Esophagus squamous epithelium (tissue), 5 donors: ENCODE data around the gene CLCN7. TPM values are rescaled to one million over a fixed set of nuclear protein-coding genes. Genes with fewer than 3 reads are reported as not detected.

Experiments
- DNase-seq: peaks from one replicate; lab custom pipeline; 2025; lab: John Stamatoyannopoulos, UW
- H3K27ac ChIP-seq, 4 donors: fragments of 200-600 bp; sonication (generic); one replicate each; pipeline ENCODE4 v1.5.1; 2016 to 2019; ENCODE audit warnings: mild to moderate bottlenecking in 1 of 4
- H3K27me3 ChIP-seq, 4 donors: fragments of 200-600 bp; sonication (generic); 1 replicate in 3 of 4; 2 replicates in 1 of 4; pipeline versions ENCODE4 v1.5.1 to v1.6.0; 2017 to 2021; ENCODE audit warnings: antibody characterized with exemption in 1 of 4
- H3K36me3 ChIP-seq, 3 donors: fragments of 200-600 bp; sonication (generic); one replicate each; pipeline ENCODE4 v1.5.1; 2016 to 2019
- H3K4me1 ChIP-seq, 3 donors: fragments of 200-600 bp; sonication (generic); one replicate each; pipeline ENCODE4 v1.5.1; 2017 to 2019
- H3K4me3 ChIP-seq, 4 donors: fragments of 200-600 bp; sonication (generic); 1 replicate in 3 of 4; 2 replicates in 1 of 4; pipeline ENCODE4 v1.5.1; 2016 to 2019; ENCODE audit warnings: mild to moderate bottlenecking in 2 of 4, moderate library complexity in 1 of 4
- H3K9me3 ChIP-seq, 3 donors: fragments of 200-600 bp; sonication (generic); one replicate each; pipeline ENCODE4 v1.5.1; 2016 to 2019
- CTCF ChIP-seq, 6 experiments: fragments of 450-650 bp in 4 of 6; fragments of 200-600 bp in 2 of 6; sonication (generic) in 2 of 6; IDR thresholded peaks; one replicate each; pipeline ENCODE4 v1.5.1; 2016 to 2019; ENCODE audit warnings: antibody characterized with exemption in 6 of 6, mild to moderate bottlenecking in 4 of 6, moderate library complexity in 4 of 6
- POLR2A ChIP-seq, 4 donors: fragments of 450-650 bp; IDR thresholded peaks; one replicate each; pipeline ENCODE4 v1.6.1; 2017; ENCODE audit warnings: antibody characterized with exemption in 4 of 4, mild to moderate bottlenecking in 4 of 4, moderate library complexity in 3 of 4
- WGBS, 2 donors: methylation state at CpG; one replicate each; pipeline ENCODE4 v1.1.5; 2018; 5-methylcytosine and 5-hydroxymethylcytosine counted together
- intact Hi-C: fragments of 100-400 bp; cut with DNase I; formaldehyde crosslinking; loops from one replicate; pipeline ENCODE4 v1.15.0; 2022
- total RNA-seq, 4 donors: library from RNA; depleted of rRNA; stranded (reverse); fragments of >200 nt; gene quantifications; one replicate each; pipeline ENCODE4 v1.1.0, GENCODE V29; 2016
- donor health status: DM: yes; HTN: yes; CAD: no.

Gene CLCN7
- total RNA-seq, 4 donors from 2014 or later: 21.5 to 41.2 (median 33.6) TPM

- H3K36me3 ChIP-seq: peaks cover 0 to 72% (median 4%) of the 10 kb centered on the region in 3 donors
- peaks cover 15 to 41% (median 17%) of the 10 kb centered on the region in 3 donors for H3K4me1 ChIP-seq
- WGBS, 2 donors: 35 to 40% methylated on average over 10 of the region's 11 CpGs
- H3K4me3 ChIP-seq: peak overlapping the region; percentile 2 to 63 (median 47)
- TF ChIP-seq POLR2A (IDR thresholded peaks at IDR 0.05) (no peak), CTCF (IDR thresholded peaks at IDR 0.05) (no peak)
- H3K27me3 ChIP-seq: no peaks in the 10 kb centered on the region
- H3K9me3 ChIP-seq: no peaks in the 10 kb centered on the region
- peak overlapping the region in 3 of 4 donors; percentile 56 to 73 (median 73) for H3K27ac ChIP-seq
- intact Hi-C loops: no loop called here
- DNase-seq: no peak
Measured at GRCh38 chr16:1407753-1408152, 67.1 kb downstream of the CLCN7 start.

GRCh38 chr16:1403733-1404132 is 71.1 kb downstream of the CLCN7 start:
- whole genome bisulfite sequencing, 2 donors: 91 to 94% methylated on average over 11 to 13 of the region's 14 CpGs
- Histone ChIP-seq H3K27me3 (no peaks in the 10 kb centered on the region), H3K4me3 (no peak overlapping the region), H3K9me3 (no peaks in the 10 kb centered on the region), H3K36me3 (peaks cover 11 to 81% (median 34%) of the 10 kb centered on the region in 3 donors), H3K4me1 (peaks cover 9 to 14% (median 13%) of the 10 kb centered on the region in 3 donors), H3K27ac (no peak overlapping the region)
- DNase-seq: no peak
- intact Hi-C loops: no loop called here
- no peak for TF ChIP-seq CTCF (IDR thresholded peaks at IDR 0.05)
- TF ChIP-seq POLR2A (IDR thresholded peaks at IDR 0.05): no peak

- no peak for DNase-seq
- TF ChIP-seq CTCF (IDR thresholded peaks at IDR 0.05) (no peak), POLR2A (IDR thresholded peaks at IDR 0.05) (no peak)
- Histone ChIP-seq H3K4me1 (peaks cover 4 to 7% (median 6%) of the 10 kb centered on the region in 3 donors), H3K27ac (no peak overlapping the region), H3K27me3 (no peaks in the 10 kb centered on the region), H3K36me3 (peaks cover 12 to 88% (median 37%) of the 10 kb centered on the region in 3 donors), H3K4me3 (no peak overlapping the region), H3K9me3 (no peaks in the 10 kb centered on the region)
- WGBS, 2 donors: 90% methylated on average over 4 to 7 of the region's 22 CpGs
- intact Hi-C loops: no loop called here
Measured at GRCh38 chr16:1403036-1403435, 71.8 kb downstream of the CLCN7 start.

GRCh38 chr16:1401758-1402154 is 73.1 kb downstream of the CLCN7 start:
- H3K36me3 ChIP-seq: peaks cover 12 to 91% (median 37%) of the 10 kb centered on the region in 3 donors
- no peaks in the 10 kb centered on the region for H3K9me3 ChIP-seq
- intact Hi-C loops: no loop called here
- H3K27me3 ChIP-seq: no peaks in the 10 kb centered on the region
- 87% methylated on average over 3 to 10 of the region's 13 CpGs for WGBS, 2 donors
- H3K4me1 ChIP-seq: no peaks in the 10 kb centered on the region
- no peak overlapping the region for H3K4me3 ChIP-seq
- TF ChIP-seq POLR2A (IDR thresholded peaks at IDR 0.05): no peak
- no peak for TF ChIP-seq CTCF (IDR thresholded peaks at IDR 0.05)
- DNase-seq: no peak
- H3K27ac ChIP-seq: no peak overlapping the region

GRCh38 chr16:1401061-1401757 is 73.6 kb downstream of the CLCN7 start:
- Histone ChIP-seq H3K27me3 (no peaks in the 10 kb centered on the region), H3K4me3 (no peak overlapping the region), H3K36me3 (peaks cover 12 to 91% (median 37%) of the 10 kb centered on the region in 3 donors), H3K27ac (no peak overlapping the region), H3K4me1 (no peaks in the 10 kb centered on the region), H3K9me3 (no peaks in the 10 kb centered on the region)
- no peak for TF ChIP-seq CTCF (IDR thresholded peaks at IDR 0.05)
- no peak for TF ChIP-seq POLR2A (IDR thresholded peaks at IDR 0.05)
- no peak for DNase-seq
- 95 to 100% methylated on average over 3 to 8 of the region's 29 CpGs for WGBS, 2 donors
- intact Hi-C loops: no loop called here
